DMS53 treated with DMSO at 0.1 percent for 48 hours (cell line): ENCODE measurements around the gene PRDM11.

Experiments
- DNase-seq: peaks from one replicate; lab custom pipeline; 2025; ENCODE audit not compliant: unreplicated experiment; lab: John Stamatoyannopoulos, UW

The PRDM11 gene

DNA sequence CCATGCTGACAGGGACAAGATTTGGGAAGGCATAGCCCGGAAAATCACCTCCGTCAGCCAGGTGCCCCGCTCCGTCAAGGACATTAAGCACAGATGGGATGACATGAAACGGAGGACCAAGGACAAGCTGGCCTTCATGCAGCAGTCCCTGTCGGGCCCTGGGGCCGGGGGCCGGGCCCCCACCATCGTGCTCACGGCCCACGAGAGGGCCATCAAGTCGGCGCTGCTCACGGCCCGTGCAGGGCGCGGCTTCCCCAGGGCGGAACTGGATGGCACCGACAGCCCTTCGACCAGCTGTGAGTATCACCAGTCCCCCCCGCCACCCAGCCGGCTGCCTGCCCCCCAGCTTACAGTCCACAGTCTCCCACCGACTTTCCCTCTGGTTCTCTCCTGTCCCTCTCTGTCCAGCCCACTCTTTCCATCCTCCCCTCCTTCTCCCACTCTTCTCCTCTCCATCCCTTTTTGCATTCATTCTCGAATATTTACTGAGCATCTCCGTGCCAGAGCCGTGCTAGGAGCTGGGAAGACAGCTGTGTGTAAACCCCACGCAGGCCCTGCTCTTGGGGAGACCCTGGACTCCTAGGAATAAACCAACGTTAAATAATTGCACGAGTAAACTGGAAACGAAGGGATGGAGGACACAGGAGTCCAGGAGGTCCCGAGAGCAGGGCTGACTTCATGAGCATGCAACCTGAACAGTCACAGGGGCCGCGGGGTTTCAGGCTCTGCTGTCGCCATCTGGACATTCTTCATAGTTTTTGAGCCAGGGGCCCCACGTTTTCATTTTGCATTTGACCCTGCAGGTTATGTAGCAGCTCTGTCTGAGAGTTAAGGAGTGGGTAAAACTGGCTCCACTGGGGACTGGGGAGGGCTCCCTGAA lies 62.8 kb downstream of the PRDM11 start:
- DNase-seq, result no peak

DNA sequence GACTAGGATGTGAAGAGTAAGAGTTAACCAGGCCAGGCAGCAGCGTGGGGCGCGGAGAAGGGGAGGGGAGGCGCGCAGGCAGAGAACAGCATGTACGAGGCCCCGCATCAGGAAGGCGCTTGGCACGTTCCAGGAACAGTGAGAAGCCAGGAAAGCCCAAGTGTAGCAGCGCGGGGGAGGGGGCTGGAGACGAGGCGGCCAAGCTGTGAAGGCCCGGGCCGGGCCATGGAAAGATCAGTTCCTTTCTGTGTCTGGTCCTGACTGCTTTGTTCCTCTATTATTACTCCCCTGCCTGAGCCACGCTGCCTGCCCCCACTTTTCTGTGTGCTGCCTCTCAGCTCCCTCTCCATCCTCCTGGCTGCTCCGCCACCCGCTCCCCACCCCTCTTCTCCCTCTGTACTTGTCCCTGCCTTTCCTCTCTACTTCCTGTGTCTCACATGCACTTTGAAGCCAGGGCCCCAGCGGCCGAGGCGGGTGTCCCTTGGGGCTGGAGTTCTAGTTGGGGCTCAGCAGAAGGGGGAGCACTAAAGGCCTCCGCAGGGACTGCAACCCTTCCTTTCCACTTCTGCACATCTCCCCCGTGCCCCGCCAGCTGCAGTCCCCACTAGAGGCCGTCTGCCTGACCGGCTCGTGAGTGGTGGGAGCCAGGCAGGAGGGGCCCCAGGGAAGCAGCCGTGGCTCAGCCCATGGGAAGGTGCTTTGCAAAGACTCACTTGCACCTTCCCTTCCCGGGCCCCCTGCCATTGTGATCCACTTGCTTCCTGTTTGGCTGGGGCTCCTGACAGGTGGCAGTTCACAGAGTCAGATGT lies 63.7 kb downstream of the PRDM11 start:
- no peak for DNase-seq

GRCh38 chr11:45210846-45211245 lies 64.4 kb downstream of the PRDM11 start:
- no peak for DNase-seq

DNA sequence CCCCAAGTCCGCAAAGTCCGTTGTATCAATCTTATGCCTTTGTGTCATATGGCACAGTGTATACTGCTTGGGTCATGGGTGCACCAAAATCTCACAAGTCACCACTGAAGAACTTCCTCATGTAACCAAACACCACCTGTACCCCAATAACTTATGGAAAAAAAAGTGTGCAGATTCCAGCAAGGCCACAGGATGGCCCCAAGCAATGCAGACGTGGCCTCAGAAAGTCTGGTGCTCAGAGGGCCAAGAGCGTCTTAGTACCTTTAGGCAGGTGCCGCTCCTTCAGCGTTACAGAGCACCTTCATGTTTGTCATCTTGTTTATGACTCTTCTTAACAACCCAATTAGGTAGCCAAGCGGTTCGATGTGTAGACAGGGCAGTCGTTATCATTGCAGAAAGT lies 65.3 kb downstream of the PRDM11 start:
- no peak for DNase-seq

DNA sequence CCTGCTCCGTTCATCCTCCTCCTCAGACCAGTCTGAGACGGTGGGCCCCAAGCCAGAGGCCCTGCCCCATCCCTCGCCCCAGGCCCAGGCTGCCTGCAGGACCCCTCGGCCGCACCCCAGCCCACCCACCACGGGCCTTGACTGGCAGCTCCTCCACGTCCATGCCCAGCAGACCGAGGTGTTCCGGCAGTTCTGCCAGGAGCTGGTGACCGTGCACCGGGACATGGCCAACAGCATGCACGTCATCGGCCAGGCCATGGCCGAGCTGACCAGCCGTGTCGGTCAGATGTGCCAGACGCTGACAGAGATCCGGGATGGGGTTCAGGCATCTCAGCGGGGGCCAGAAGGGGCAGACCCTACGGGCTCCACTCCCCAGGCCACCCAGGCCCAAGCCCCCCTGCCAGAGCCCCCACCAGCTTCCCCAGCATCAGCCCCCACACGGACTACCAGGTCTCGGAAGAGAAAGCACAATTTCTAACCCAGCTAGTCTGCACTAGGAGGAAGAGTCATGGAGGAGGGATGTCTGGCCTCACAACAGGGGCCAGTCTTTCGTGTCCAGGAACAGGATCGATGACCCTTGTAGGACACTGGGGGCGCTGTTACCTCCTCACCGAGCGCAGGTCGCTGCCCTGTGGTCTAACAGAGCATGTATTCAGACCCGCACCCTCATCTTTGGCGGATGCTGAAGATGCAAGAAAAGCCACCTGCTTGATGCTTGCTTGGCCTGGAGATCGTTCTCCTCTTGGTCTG lies 66.3 kb downstream of the PRDM11 start:
- DNase-seq, result no peak

DNA sequence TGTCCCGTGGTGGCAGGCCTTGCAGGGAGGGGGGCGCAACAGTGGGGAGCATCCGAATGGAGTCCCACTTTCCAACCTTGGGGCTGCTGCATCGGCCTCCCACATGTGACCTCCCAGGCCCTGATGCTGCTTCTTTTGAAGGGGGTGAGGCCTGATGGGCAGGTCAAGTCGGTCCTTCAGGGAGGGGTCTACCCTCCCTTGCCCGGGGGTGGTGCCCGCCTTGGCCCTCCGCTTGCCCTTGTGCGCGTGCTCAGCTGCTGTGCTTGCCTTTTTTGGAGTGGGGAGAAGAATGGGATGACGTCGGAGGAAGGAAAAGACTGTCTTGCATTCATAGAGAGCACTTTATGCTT lies 66.9 kb downstream of the PRDM11 start:
- DNase-seq, result no peak

DNA sequence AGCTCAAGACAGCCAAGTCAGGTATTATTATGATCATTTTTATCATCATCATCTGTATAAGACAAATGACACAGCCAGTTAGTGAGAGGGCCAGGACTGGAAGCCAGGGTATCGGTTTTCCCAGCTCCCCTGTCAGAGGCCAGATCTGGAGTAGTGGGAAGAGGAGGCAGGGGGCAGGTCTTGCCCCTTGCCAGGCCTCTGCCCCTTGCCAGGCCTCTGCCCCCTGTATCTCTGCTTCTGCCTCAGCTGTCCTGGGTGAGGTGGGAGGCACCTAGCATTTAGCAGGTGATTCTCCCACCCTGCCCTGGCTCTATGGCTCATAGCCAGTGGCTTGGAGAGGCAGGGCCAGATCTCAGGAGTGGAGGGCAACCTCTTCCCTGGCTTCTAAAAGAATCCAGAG lies 67.3 kb downstream of the PRDM11 start:
- DNase-seq, result no peak

DNA sequence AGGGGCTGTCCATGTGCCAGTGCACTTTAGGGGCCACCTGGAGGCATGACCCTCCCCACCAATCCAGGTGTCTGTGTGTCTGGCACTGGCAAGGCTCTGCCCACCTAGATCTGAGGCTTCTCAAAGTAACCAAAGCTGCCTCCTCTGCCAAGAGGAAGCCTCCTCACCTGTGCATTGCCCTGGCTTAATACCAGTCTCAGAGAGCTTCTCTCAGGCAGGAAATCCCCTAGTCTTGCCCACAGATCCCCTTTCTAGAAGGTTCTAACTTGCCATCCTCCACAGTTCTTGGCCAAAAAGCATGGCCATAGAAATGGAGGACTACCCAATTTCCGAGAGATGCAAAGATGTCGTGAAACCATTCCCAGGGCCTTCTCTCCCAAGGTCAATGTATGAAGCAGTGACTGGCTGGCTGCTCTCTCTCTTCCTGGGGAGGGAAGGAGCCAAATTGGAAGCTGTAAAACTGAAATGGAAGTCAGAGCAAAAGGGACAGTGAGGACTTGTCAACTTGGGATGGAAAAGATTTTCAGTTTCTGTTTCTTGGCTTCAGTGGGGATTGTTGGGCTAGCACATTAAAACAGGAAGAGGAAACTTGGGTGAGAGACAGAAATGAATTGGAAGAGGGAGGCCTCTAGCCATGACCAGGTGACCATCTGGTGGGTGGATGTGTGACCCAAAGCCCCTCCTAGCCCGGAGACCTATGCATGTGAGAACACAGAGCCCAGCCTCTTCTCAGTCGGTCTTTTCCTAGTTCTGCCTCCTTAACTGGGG lies 68.8 kb downstream of the PRDM11 start:
- DNase-seq, result no peak

DNA sequence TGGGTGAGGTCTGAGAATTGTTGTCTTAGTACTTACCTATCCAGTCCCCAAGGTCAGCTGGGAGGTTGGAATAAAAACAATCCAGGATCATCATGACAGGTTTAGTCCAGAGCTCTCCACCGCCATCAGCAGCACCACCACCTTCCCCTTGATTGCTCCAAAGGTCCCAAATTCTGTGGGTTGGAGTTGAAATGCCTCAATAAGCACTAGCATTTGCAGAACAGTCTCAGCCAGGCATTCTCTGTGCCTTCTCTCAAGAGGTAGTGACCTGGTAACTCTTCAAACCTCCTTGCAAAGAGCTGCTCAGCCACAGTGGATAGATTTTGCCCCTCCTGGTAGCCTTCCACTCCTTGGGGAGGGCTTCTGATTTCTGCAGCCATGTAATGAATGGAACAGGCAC lies 69.6 kb downstream of the PRDM11 start:
- no peak for DNase-seq

DNA sequence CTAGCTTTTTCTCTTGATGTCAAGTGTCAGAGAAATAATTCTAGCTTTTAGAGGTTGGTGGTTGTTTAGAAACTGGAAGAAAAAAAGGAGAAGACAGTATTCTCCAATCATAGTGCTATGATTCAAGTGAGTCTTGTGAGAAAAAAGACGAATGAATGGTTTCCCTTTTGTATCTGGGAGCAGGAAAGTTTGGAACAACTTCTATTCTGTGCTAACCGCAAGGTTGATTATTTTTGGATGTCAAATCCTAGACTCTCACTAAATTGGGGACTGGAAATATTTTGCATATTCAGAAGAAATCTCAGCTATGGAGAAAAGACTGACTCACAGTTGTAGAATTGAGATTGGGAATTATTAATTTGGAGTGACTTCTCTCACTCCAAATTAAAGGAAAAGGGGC lies 70.5 kb downstream of the PRDM11 start:
- DNase-seq, result no peak

- no peak for DNase-seq
Observed at GRCh38 chr11:45217991-45218390, 71.6 kb downstream of the PRDM11 start.

DNA sequence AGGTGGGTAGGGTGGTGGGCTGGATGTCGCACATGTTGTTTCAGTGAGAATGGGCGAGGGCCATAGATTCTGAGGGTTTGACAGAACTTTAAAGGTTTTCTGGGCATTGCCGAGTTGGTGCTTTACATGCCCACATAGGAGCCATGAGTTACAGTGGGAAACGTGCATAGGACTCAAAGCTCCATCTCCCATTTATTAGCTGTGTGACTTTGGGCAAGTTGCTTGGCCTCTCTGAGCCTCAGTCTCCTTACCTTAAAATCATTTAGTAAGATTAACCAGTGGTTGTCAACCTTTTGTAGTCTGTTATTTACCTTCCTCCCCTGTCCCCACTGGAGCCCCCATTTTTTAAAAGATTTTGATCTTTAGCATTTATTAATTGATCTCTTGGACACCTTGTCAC lies 72.3 kb downstream of the PRDM11 start:
- no peak for DNase-seq

DNA sequence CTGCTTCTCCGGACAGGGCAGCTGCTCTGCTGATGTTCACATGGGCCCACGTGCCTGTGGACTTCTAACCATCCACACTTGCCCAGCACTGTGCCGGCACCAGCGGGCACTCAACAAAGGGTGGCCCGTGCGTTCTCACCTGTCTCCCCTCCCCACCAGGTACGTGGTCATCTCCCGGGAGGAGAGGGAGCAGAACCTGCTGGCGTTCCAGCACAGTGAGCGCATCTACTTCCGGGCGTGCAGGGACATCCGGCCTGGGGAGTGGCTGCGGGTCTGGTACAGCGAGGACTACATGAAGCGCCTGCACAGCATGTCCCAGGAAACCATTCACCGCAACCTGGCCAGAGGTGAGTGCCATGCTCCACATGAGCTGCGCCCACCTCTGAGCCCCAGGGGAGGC lies 73.0 kb downstream of the PRDM11 start:
- DNase-seq, result no peak

DNA sequence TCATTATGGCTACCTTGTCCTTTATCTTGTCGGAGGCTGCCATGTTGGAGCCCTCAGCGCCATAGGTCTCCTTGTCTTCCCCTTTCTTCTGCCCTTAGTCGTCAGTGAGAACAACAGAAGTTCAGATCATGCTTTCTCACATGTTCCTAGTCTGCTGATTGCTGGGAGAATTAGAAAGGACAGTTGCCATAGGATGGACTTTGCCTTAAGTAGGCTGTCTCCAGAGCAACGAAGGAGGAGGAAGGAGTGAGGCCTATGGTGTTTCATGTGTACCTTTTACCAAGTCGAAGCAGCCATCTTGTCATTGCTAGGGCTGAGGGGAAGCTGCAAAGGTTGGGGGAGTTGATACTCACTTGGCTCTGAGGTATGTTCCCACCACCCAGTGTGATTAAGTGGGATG lies 77.1 kb downstream of the PRDM11 start:
- DNase-seq, result no peak

DNA sequence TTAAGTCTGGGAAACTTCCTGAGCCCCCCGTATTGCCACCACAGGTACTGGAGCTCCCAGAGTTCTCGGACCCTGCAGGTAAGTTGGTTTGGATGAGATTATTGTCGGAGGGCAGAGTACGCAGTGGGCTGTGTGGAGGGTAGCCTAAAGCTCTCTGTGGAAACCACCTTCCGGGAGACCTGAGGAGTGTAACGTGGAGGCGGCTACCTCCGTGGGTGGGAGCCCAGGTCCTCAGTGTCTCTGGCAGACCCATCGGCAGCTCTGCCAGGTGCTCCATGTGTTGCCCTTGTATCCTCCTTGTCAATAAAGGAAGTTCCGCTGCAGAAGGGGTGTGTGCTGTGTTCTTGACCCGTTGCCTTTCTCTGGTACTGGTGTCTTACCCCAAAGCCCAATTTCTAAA lies 78.3 kb downstream of the PRDM11 start:
- no peak for DNase-seq

GRCh38 chr11:45225277-45225676 lies 78.8 kb downstream of the PRDM11 start:
- peak; percentile 64 for DNase-seq

DNA sequence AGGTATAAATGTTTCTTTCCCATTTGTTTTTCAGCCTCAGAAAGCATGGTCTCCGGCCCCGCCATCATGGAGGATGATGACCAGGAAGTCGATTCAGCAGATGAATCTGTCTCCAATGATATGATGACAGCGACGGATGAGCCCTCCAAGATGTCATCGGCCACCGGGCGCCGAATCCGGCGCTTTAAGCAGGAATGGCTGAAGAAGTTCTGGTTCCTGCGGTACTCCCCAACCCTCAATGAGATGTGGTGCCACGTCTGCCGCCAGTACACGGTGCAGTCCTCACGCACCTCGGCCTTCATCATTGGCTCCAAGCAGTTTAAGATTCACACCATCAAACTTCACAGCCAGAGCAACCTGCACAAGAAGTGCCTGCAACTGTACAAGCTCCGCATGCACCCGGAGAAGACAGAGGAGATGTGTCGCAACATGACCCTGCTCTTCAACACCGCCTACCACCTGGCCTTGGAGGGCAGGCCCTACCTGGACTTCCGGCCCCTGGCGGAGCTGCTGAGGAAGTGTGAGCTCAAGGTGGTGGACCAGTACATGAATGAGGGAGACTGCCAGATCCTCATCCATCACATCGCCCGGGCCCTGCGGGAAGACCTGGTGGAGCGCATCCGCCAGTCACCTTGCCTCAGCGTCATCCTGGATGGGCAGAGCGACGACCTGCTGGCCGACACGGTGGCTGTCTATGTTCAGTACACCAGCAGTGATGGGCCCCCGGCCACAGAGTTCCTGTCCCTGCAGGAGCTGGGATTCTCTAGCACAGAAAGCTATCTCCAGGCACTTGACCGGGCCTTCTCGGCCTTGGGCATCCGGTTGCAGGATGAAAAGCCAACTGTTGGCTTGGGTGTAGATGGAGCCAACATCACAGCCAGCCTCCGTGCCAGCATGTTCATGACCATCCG lies 79.8 kb downstream of the PRDM11 start:
- DNase-seq, result no peak

- DNase-seq, result no peak
Observed at GRCh38 chr11:45226901-45227300, 80.5 kb downstream of the PRDM11 start.

DNA sequence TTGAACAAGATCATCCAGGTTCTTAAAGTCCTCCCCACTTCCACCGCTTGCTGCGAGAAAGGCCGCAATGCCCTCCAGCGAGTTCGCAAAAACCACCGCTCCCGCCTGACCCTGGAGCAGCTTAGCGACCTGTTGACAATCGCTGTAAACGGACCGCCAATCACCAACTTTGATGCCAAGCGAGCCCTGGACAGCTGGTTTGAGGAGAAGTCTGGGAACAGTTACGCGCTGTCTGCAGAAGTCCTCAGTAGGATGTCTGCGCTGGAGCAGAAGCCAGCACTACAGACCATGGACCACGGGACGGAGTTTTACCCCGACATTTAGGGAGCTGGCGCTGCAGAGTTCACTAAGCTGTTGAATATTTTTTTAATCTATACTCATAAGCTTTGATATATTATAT lies 81.4 kb downstream of the PRDM11 start:
- DNase-seq, result no peak
